ENCODE data around the gene ANKRD11.

DNA sequence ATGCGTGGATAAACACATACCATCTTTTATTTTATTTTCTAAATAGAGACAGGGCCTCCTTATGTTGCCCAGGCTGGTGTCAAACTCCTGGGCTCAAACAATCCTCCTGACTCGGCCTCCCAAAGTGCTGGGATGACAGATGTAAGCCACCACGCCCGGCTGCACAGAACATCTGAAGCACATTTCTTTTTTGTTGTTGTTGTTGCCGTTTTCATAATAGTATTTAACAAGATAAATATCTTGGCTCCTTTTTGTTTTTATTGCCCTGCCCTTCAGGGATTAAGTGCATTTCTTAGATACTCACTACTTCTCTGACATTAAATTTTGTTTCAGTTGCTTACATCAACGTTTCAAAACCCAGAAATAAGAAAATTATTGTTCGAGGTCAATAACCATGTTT is 37.4 kb downstream of the ANKRD11 start:
- no peak for TF ChIP-seq CTCF (IDR thresholded peaks at IDR 0.05)
- no peak for TF ChIP-seq POLR2A (IDR thresholded peaks at IDR 0.05)
